Stimulated activated naive CD8-positive, alpha-beta T cell treated with anti-CD3 and anti-CD28 coated beads, Interleukin-15, amount 100 ng/mL, for 72 hours (primary cell): Measurements from ENCODE around the gene NAV2.
"Not testable (repeated sequence)": the region's sequence is repeated elsewhere in the genome, so short reads cannot be mapped to it uniquely, and the experiment has no call there.

Experiments
- ATAC-seq: fragments of 150-1000 bp; cut with Tn5 transposase; 2 replicates; pipeline ENCODE4 v1.10.0; 2021; ENCODE audit warnings: mild to moderate bottlenecking, moderate library complexity
- DNase-seq, 2 donors: peaks; one replicate each; pipeline ENCODE4 v3.0.0; 2021 to 2022
- H3K27ac Mint-ChIP-seq, 2 donors: one replicate each; pipeline ENCODE4 v1.8.0; 2022; ENCODE audit warnings: mild to moderate bottlenecking in 2 of 2, mixed read lengths in 2 of 2, moderate library complexity in 2 of 2
- H3K27me3 Mint-ChIP-seq: one replicate; pipeline ENCODE4 v1.8.0; 2022; ENCODE audit warnings: mixed read lengths
- H3K4me1 Mint-ChIP-seq: one replicate; pipeline ENCODE4 v1.8.0; 2022; ENCODE audit warnings: mild to moderate bottlenecking, mixed read lengths
- H3K4me3 Mint-ChIP-seq, 2 donors: one replicate each; pipeline ENCODE4 v1.8.0; 2022; ENCODE audit warnings: mild to moderate bottlenecking in 2 of 2, mixed read lengths in 2 of 2, moderate library complexity in 1 of 2
- H3K9me3 Mint-ChIP-seq, 2 donors: one replicate each; pipeline ENCODE4 v1.8.0; 2022; ENCODE audit warnings: mixed read lengths in 2 of 2

The NAV2 gene

GRCh38 chr11:20061776-20062175, 349.1 kb downstream of the NAV2 start:
- Mint-ChIP-seq H3K9me3 (no peaks in the 10 kb centered on the region), H3K27ac (no peak overlapping the region), H3K4me1 (no peaks in the 10 kb centered on the region), H3K27me3 (peaks cover 19% of the 10 kb centered on the region), H3K4me3 (no peak overlapping the region)
- DNase-seq, result no peak
- no peak for ATAC-seq

GRCh38 chr11:20064961-20065405, 352.3 kb downstream of the NAV2 start:
- DNase-seq (no peak), ATAC-seq (no peak)
- Mint-ChIP-seq H3K27me3 (peaks cover 18% of the 10 kb centered on the region), H3K27ac (no peak overlapping the region), H3K4me3 (no peak overlapping the region), H3K4me1 (no peaks in the 10 kb centered on the region), H3K9me3 (no peaks in the 10 kb centered on the region)

GRCh38 chr11:20065406-20065805, 352.8 kb downstream of the NAV2 start:
- no peak overlapping the region for H3K4me3 Mint-ChIP-seq
- ATAC-seq, result no peak
- H3K9me3 Mint-ChIP-seq, result no peaks in the 10 kb centered on the region
- H3K27ac Mint-ChIP-seq, result no peak overlapping the region
- H3K4me1 Mint-ChIP-seq, result no peaks in the 10 kb centered on the region
- no peak for DNase-seq
- H3K27me3 Mint-ChIP-seq, result peaks cover 18% of the 10 kb centered on the region

- no peak overlapping the region for H3K4me3 Mint-ChIP-seq
- H3K27me3 Mint-ChIP-seq, result peaks cover 18% of the 10 kb centered on the region
- H3K4me1 Mint-ChIP-seq, result no peaks in the 10 kb centered on the region
- DNase-seq (no peak), ATAC-seq (no peak)
- H3K9me3 Mint-ChIP-seq, result no peaks in the 10 kb centered on the region
- H3K27ac Mint-ChIP-seq, result no peak overlapping the region
Measured at GRCh38 chr11:20066013-20066782, 353.6 kb downstream of the NAV2 start.

GRCh38 chr11:20066783-20067156, 354.1 kb downstream of the NAV2 start:
- no peaks in the 10 kb centered on the region for H3K4me1 Mint-ChIP-seq

GRCh38 chr11:20067665-20068064, 355.0 kb downstream of the NAV2 start:
- Mint-ChIP-seq H3K27ac (no peak overlapping the region), H3K9me3 (peaks cover 0 to 6% of the 10 kb centered on the region in 2 donors), H3K4me1 (no peaks in the 10 kb centered on the region), H3K4me3 (no peak overlapping the region), H3K27me3 (peaks cover 21% of the 10 kb centered on the region)
- no peak for ATAC-seq
- no peak for DNase-seq

More at GRCh38 chr11:20066783-20067156, 354.1 kb downstream of the NAV2 start:
- H3K27ac Mint-ChIP-seq, result no peak overlapping the region
- H3K27me3 Mint-ChIP-seq, result peaks cover 18% of the 10 kb centered on the region
- ATAC-seq (no peak), DNase-seq (no peak)
- H3K9me3 Mint-ChIP-seq, result peaks cover 0 to 1% of the 10 kb centered on the region in 2 donors
- H3K4me3 Mint-ChIP-seq, result no peak overlapping the region

GRCh38 chr11:20068691-20069090, 356.1 kb downstream of the NAV2 start:
- ATAC-seq (no peak), DNase-seq (no peak)
- Mint-ChIP-seq H3K9me3 (peaks cover 2 to 6% of the 10 kb centered on the region in 2 donors), H3K4me1 (no peaks in the 10 kb centered on the region), H3K27me3 (peaks cover 29% of the 10 kb centered on the region), H3K27ac (peak overlapping the region in 1 of 2 donors; percentile 81), H3K4me3 (no peak overlapping the region)

- no peak for ATAC-seq
- Mint-ChIP-seq H3K4me1 (no peaks in the 10 kb centered on the region), H3K27me3 (peaks cover 47% of the 10 kb centered on the region), H3K27ac (no peak overlapping the region), H3K4me3 (no peak overlapping the region), H3K9me3 (peaks cover 6 to 9% of the 10 kb centered on the region in 2 donors)
- DNase-seq, result no peak
Measured at GRCh38 chr11:20070459-20070858, 357.8 kb downstream of the NAV2 start.

GRCh38 chr11:20075627-20076026, 363.0 kb downstream of the NAV2 start:
- DNase-seq (no peak), ATAC-seq (no peak)
- Mint-ChIP-seq H3K4me3 (no peak overlapping the region), H3K27ac (no peak overlapping the region), H3K4me1 (no peaks in the 10 kb centered on the region), H3K9me3 (peaks cover 6 to 9% of the 10 kb centered on the region in 2 donors), H3K27me3 (peaks cover 46% of the 10 kb centered on the region)

GRCh38 chr11:20078846-20079245, 366.2 kb downstream of the NAV2 start:
- no peak overlapping the region for H3K4me3 Mint-ChIP-seq
- DNase-seq (no peak), ATAC-seq (no peak)
- H3K27me3 Mint-ChIP-seq, result peaks cover 51% of the 10 kb centered on the region
- peaks cover 3% of the 10 kb centered on the region for H3K4me1 Mint-ChIP-seq
- peak overlapping the region in 1 of 2 donors; percentile 35 for H3K27ac Mint-ChIP-seq
- H3K9me3 Mint-ChIP-seq, result peaks cover 0 to 6% of the 10 kb centered on the region in 2 donors

GRCh38 chr11:20080032-20080685, 367.5 kb downstream of the NAV2 start:
- Mint-ChIP-seq H3K27ac (no peak overlapping the region), H3K4me3 (no peak overlapping the region)
- ATAC-seq, result no peak

GRCh38 chr11:20081336-20081735, 368.7 kb downstream of the NAV2 start:
- ATAC-seq, result no peak
- Mint-ChIP-seq H3K9me3 (no peaks in the 10 kb centered on the region), H3K4me1 (peaks cover 5% of the 10 kb centered on the region), H3K27me3 (peaks cover 27% of the 10 kb centered on the region), H3K27ac (no peak overlapping the region), H3K4me3 (no peak overlapping the region)
- DNase-seq, result no peak

More at GRCh38 chr11:20080032-20080685, 367.5 kb downstream of the NAV2 start:
- peaks cover 5% of the 10 kb centered on the region for H3K4me1 Mint-ChIP-seq
- no peak for DNase-seq
- no peaks in the 10 kb centered on the region for H3K9me3 Mint-ChIP-seq
- peaks cover 38% of the 10 kb centered on the region for H3K27me3 Mint-ChIP-seq

GRCh38 chr11:20083877-20084276, 371.2 kb downstream of the NAV2 start:
- H3K27ac Mint-ChIP-seq, result peak overlapping the region in 1 of 2 donors; percentile 30
- not testable (repeated sequence) for DNase-seq, ATAC-seq, H3K9me3 Mint-ChIP-seq, H3K4me3 Mint-ChIP-seq
- H3K27me3 Mint-ChIP-seq, result peaks cover 40% of the 10 kb centered on the region
- peaks cover 10% of the 10 kb centered on the region for H3K4me1 Mint-ChIP-seq

- DNase-seq (no peak), ATAC-seq (no peak)
- no peak overlapping the region for H3K4me3 Mint-ChIP-seq
- H3K27ac Mint-ChIP-seq, result no peak overlapping the region
- no peaks in the 10 kb centered on the region for H3K9me3 Mint-ChIP-seq
- peaks cover 42% of the 10 kb centered on the region for H3K27me3 Mint-ChIP-seq
- peaks cover 20% of the 10 kb centered on the region for H3K4me1 Mint-ChIP-seq
Measured at GRCh38 chr11:20084921-20085814, 372.5 kb downstream of the NAV2 start.

- Mint-ChIP-seq H3K27ac (no peak overlapping the region), H3K4me1 (peaks cover 20% of the 10 kb centered on the region), H3K9me3 (no peaks in the 10 kb centered on the region), H3K4me3 (no peak overlapping the region), H3K27me3 (peaks cover 38% of the 10 kb centered on the region)
- no peak for DNase-seq
- no peak for ATAC-seq
Measured at GRCh38 chr11:20085918-20086317, 373.3 kb downstream of the NAV2 start.
